IPS-NIHi11 (cell line): Measurements from ENCODE around the gene HELLS.
A peak's percentile ranks its signal among the peaks of the same experiment; 100 is the strongest.
"Not testable (repeated sequence)": the region's sequence is repeated elsewhere in the genome, so short reads cannot be mapped to it uniquely, and the experiment has no call there.

Experiments
- DNase-seq: peaks from one replicate; pipeline ENCODE4 v3.0.0; 2012; ENCODE audit warnings: mixed read lengths, low spot score

The HELLS gene

DNA sequence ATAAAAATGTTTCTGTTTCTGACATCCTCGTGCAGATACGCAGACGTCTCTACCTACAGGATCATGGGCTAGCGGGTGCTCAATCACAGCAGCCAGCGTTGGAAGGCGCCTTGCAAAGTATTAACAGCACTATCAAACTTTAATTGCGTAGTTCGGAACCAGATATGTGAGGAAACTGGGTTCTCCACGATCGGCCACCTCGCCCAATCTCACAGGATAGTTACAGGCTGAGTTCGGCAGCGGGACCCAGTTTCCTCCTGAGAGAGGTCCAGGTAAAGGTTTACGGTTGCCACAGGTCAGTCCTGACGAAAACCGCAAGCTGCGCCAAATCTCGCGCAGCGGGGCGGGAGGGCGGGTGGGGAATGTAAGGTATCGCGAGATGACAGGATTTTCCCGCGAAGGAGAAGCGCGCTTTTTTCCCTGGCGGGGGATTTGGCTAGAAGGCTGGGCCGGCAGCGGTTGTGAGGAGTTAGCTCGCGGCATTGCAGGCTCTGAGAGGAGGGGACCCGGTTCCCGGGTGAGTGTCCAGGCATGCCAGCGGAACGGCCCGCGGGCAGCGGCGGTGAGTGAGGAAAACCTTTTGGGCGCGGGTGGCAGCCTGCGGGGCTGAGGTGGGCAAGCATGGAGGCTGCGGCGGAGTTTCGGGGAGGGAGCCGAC, at the start of gene HELLS:
Gene HELLS, plus strand, starts transcription at position 398 of the 658 bp plus-strand sequence. Its CDS starts 134 bp downstream, at position 532.
- DNase-seq = peak; percentile 92

DNA sequence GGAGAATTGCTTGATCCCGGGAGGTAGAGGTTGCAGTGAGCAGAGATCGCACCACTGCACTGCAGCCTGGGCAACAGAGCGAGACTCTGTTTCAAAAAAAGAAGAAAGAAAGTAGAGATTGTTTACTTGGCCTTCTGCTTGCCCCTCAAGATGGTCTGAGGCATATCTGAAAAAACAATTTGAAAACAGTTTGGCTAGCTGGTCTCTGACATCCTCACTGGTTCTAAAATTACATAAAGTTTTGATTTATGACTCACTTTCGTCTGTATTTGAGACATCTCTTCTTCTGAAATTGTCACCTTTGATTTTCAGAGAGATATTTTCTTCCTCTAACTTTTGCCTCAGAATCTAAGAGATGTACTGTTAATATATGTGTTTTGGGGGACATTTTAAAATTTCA, 49.6 kb upstream of the HELLS start:
- DNase-seq = no peak

DNA sequence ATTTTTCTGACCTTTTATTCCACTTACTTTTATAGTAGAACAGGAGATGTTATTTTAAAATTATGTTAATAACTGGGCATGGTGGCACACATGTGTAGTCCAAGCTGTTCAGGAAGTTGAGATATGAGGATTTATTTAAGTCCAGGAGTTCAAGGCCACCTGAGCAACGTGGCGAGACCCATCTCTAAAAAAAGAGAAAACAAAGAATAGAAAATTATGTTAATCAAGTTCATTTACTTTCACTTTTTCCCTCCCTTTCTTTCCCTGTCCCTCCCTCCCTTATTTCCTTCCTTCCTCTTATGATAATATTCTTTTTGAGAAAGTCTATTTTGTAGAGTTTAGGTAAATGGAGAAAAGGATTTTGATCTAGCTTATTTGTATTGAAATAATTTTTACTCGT, 48.9 kb upstream of the HELLS start:
- no peak for DNase-seq

DNA sequence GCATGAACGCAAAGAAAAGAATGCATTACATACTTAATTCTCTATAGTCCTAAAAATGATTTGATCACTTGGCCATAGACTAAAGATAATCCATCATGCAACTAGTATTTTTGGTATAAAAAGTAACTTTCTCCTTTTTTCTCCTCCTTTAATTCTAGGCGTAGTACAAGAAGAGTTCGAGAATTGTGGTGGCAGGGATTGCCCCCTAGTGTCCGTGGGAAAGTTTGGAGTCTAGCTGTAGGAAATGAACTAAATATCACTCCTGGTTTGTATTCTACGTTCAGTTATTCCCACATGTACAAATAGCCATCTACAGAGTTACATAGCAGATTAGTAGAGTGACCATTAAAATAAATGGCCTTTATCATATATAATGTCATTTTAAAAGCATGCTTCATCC, 45.5 kb upstream of the HELLS start:
- no peak for DNase-seq

DNA sequence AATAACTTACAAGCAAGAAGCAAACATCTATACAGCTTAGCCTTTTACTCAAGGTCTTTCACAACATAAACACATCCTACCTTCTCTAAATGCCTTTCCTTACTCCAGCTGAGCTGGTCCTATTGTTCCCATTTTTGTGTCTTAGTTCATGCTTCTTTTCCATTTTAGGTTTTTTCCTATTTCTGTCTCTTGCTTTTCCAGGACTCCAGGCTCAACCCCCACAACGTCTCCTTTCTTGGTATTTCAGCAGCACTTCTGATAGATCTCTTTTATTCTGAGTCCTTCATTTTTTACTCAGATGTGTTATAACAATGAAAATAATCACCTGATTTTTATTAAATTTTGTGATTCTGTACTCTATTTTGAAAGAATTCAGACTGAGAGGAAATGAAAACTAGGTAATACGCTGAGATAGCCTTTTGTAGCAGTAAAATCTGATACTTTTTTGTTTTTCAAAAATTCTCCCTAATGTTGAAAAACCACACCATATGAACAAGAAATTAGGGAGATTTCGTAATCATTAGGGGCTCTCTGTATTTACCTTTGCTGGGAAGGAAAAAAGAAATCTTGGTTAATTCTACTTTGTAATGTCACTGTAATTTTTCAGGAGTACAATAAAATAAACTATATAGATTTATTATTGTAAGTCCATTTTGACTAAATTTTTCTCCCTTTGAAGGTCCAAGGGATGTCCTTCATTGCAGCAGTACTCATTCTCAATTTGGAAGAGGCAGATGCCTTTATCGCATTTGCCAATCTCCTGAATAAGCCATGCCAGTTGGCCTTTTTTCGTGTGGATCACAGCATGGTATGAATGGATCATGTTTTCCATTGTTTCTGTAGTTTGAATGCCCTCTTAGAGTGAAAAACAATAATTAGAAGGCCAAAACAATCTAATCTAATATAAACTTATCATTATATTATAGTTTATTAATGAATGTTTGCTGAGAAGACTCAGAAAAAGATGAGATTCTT, 24.0 kb upstream of the HELLS start:
- no peak for DNase-seq

DNA sequence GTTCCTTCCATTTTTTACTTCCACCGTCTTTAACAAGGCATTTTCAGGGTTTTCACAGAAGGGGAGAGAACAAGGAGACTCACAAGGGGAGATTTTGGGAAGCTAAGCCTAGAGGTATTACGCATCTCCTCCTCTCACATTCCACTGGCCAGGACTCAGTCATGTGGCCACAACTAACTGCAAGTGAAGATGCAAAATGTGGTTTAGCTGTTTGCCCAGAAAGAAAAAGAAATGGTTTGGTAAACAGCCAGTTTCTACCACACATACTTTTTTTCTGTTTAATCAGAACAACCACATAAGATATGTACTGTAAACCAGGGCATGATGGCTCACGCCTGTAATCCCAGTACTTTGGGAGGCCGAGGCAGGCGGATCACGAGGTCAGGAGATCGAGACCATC, 21.4 kb upstream of the HELLS start:
- peak; percentile 25 for DNase-seq

DNA sequence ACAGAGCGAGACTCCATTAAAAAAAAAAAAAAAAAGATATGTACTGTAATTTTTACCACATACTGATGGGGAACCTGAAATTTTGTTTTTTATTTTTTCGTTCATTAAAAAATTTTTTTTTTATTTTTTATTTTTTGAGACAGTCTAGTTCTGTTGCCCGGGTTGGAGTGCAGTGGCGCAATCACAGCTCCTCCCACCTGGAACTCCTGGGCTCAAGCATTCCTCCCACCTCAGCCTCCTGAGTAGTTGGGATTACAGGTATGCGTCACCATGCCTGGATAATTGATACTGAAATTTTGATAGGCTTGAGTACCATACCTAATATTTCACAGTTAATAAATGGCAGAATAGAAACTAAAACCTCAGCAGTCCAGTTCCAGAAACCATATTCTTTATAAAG, 20.9 kb upstream of the HELLS start:
- no peak for DNase-seq

DNA sequence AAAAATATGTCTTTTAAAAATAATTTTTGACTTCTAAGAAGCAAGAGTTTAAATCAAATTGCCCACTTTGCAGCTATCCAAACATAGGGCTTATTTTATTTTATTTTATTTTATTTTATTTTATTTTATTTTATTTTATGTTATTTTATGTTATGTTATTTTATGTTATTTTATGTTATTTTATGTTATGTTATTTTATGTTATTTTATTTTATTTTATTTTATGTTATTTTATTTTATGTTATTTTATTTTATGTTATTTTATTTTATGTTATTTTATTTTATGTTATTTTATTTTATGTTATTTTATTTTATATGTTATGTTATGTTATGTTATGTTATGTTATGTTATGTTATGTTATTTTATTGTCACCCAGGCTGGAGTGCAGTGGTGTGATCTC, 14.0 kb upstream of the HELLS start:
- not testable (repeated sequence) for DNase-seq

DNA sequence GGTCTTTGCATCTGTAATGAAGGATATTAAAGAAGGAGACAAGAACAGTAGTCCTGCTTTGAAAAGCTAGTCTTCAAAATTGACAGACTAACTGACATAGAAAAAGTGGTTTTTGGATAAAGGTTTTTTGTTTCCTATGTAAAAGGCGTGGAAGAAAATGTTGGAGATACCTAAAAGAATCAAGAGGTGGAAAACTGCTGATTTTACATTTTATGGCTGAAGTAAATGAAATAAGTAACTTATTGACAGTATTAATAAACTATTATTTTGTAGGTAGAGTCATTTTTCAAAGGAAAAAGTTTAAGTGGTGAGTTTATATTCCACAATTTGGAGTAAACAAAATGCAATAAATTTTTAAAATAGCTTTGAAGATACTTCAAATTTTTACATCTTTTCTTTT, 12.6 kb upstream of the HELLS start:
- no peak for DNase-seq

DNA sequence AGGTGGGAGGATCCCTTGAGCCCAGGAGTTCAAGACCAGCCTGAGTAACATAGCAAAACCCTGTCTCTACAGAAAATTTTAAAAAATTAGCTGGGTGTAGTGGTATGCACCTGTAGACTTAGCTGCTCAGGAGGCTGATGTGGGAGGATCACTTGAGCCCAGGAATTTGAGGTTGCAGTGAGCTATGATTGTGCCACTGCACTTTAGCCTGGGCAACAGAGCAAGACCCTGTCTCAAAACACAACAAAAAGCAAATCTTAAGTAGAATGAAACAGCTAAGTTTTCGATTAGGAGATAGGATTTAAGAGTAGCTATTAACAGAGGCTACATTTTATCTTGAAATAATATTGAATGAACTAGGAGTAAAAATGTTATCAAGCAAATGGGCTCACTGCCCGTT, 3.3 kb upstream of the HELLS start:
- DNase-seq = not testable (repeated sequence)

DNA sequence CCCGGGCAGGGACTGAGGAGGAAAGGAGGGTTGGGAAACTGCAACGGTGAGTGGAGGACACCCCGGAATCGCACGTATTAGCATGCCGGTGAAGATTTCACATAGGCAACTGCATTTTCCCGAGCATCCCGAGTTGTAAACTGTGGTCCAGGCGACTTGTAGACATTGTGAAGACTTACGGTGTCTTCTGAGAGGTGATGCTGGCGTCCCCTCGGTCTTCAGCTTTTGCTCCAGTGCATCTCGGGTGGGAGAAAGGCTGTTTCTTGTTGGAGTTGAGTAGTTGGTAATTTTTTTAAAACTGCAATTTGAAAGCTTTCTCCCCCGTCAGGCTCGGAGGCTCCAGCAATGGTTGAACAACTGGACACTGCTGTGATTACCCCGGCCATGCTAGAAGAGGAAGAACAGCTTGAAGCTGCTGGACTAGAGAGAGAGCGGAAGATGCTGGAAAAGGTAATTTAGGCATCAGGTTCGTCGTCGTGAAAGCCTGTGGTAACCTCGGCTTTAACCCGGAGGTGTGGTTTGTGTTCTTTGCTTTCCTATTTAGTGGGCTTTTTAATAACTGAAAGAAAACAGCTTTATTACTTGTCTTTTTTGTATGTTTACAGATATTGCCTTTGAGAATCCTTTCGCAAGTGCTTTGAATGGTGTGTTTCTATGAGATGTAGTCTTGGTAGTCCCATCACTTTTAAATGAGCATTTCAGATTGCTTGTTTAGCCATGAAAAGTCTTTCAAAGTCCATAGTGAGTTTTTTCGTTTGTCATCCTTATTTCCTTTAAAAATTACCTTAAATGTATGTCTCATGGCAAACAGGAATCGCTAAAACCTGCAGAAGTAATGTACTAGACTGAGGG, 687 bp downstream of the HELLS start:
- peak; percentile 15 for DNase-seq

DNA sequence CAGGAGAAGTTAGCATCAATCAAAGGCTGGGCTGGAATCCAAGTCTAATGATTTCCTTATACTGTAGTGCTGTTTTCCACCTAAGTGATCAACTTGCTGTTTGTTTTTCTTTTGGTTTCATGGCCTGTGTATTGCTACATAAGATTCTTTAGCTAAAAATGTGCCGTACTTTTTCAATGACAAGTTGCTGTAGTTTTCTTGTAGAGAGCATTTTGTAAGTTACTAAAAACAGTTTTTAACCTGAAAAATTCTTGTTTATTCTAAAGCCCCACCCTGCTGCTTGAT, 1.3 kb downstream of the HELLS start:
- no peak for DNase-seq

DNA sequence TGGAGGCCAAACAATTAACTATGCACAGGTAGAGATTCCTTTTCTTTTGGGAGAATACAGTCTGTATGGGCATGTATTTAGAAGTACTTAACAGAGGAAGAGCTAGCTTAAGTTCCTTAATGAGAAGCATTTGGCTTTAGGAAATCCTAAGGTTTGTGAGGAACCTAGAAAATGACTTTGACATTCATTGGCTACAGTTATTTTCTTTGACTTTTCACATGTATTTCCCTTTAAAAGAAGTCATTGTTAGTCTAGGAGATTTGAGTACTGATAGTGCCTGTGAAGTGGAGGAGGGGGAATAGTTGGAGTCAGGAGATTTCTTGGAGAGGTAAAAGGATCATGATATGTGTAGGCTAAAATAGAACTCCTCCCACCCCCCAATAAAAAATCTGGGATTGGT, 3.6 kb downstream of the HELLS start:
- no peak for DNase-seq

DNA sequence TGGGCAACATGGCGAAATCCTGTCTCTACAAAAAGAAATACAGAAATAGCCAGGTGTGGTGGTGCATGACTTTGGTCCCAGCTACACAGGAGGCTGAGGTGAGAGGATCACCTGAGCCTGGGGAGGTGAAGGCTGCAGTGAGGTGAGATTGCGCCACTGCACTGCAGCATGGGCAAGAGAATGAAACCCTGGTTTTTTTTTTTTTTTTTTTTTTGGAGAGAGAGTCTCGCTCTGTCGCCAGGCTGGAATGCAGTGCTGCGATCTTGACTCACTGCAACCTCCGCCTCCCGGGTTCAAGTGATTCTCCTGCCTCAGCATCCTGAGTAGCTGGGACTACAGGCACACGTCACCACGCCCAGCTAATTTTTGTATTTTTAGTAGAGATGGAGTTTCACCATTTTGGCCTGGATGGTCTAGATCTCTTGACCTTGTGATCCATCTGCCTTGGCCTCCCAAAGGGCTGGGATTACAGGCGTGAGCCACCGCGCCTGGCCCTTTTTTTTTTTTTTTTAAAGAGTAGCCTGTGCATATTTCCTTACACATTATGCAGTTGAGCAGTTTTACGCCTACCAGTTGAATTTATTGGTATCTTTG, 22.2 kb downstream of the HELLS start:
- DNase-seq = not testable (repeated sequence)

DNA sequence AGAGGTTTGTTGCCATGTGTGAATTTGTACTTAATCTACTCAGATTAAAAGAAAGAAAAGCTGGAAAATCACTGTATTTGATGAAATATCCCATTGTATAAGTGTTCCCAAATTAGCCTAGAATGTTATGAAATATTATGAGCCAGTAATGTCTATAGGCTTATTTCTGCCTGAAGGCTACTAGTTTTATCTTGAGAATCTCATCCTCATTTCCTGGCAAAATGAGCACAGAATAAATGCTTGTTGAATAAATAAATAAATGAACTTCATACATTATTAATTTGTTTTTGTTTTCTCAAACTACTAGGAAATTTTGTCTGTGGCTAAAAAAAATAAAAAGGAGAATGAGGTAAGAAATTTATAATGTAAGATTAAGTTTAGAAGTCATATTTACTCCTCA, 25.5 kb downstream of the HELLS start:
- DNase-seq = no peak

DNA sequence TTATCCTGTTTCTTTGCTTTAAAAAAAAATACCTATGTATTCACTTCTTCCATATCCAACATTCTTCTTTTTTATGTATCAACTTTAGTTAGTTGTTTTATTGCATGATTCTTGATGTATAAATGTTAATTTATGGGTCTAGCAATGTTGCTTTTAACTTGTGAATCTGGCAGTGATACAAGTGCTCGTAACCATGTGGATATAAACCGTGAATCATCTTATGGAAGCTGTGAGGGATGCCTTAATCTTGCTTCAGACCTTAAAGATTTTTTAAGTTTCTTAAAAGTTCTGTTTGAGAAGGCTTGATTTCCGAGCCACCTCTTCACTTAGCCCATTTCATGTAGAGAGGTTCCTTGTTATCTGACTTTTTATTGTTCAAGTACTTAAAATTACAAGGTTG, 25.9 kb downstream of the HELLS start:
- DNase-seq = no peak

DNA sequence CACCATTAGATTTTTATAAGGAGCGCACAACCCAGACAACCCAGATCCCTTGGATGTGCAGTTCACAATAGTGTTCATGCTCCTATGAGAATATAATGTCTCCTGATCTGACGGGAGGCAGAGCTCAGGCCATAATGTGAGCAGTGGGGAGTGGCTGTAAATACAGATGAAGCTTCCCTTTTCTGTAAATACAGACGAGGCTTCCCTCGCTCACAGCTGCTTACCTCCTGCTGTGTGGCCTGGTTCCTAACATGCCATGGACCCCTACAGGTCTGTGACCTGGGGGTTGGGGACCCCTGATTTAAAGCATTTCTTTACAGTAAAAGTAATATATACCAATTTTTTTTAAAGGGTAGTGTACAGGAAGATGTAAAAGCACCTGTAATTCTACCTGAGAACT, 33.2 kb downstream of the HELLS start:
- DNase-seq = no peak

DNA sequence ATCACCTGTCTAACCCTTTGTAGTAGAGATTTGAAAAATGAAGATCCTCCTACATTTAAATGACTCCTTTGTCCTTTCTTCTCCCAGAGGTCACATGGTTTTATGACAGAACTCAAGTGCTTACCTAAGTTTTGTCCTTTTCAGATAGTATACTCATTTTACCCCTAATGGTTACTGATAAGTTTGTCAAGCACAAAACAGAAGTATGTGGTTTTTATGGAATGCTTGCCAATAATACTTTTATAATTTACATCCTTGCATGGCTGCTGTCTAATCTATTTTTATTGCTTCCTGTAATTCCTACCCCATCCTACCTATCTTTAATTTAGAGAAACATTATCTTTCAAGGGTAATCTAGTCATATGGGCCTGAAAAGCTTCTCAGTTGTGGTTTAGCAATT, 37.5 kb downstream of the HELLS start:
- no peak for DNase-seq

DNA sequence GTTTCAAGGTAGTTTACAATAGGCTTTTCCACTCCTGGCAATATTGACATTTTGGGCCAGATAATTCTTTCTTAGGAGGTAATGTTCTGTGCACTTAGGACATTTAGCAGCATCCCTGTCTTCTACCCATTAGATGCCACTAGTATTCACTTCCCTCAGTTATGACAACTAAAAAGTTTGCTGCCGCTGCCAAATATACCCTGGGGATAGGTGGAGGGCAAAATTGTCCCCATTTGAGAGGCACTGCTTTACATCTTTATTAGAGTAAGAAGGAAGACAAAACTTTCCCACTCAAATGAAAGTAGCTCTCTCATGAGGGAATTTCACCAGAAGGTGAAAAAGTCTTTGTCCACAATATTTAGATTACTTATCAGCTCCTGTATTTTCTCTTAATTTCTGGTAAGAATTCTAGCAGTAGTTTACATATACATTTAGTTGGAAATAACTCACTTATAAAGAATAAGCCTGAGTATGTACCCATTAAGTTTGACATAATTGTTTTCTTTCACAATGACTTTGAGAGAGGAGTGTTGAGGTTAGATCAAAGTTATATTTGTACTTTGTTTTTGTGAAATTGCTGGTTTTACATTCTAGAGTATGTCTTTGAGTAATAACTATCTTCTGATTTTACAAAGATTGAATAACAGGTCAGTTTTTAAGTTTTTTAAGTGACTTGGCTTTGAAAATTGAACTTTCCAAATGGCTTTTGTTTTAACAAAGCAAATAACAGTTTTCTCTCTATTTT, 46.0 kb downstream of the HELLS start:
- no peak for DNase-seq

DNA sequence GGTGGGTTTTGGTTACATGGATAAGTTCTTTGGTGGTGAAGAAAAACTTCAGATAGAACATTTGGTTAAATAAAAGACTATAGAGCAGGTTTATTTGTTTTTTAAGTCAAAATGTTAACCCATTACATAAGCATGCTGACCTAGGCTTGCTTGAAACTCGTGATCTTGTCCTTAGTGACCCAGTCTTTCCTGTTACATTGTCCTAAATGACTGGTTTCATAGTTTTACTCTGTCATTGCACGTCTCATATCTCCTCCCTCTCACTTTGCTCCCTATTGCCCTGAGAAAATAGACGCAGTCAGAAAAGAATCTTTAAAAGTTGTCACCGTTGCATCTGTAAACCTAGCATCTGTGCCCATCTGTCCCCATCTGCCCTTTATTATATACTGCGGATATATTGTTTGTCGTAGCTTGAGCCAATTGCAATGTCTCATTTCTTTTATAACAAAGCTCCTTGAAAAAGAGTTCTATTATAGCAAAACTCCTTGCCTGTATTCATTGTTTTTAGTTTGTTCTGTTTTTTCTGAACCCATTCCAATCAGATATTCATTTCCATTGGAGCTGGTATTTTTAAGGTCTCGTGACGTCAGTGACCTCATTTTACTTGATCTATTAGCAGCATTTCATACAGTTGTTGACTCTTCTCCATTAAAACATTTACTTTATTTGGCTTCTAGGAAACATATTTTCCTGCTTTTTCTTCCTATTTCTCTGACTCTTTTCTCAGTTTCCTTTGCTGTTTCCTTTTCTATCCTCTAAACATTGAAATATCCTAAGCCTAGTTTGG, 57.3 kb downstream of the HELLS start:
- DNase-seq = no peak

DNA sequence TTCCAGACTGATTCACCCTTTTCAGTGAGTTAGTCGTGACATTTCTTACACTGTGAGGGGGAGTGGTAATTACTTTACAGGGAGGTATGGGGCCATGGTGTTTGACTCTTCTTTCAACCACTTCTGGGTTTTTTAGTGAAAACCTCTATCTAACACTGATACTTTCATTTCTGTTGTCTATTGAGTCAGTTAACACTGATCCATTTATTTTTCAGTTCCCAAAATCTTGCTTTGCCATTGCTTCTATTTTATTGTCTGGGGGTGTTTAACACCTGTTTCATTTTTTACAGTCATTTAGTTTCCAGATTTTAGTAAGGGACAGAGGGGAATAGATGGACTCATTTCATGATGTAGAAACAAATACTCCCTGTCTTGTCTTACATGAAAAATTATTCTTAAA, 61.5 kb downstream of the HELLS start:
- DNase-seq = no peak
